Stimulated activated CD8-positive, alpha-beta memory T cell treated with anti-CD3 and anti-CD28 coated beads, Interleukin-15, amount 100 ng/mL, for 24 hours (primary cell): ENCODE results near the gene EFCAB14.
"Not testable (repeated sequence)": the region's sequence is repeated elsewhere in the genome, so short reads cannot be mapped to it uniquely, and the experiment has no call there.

Source experiments
- DNase-seq: peaks from one replicate; pipeline ENCODE4 v3.0.0-alpha.2; 2020; ENCODE audit warnings: low read depth

EFCAB14 gene

DNA sequence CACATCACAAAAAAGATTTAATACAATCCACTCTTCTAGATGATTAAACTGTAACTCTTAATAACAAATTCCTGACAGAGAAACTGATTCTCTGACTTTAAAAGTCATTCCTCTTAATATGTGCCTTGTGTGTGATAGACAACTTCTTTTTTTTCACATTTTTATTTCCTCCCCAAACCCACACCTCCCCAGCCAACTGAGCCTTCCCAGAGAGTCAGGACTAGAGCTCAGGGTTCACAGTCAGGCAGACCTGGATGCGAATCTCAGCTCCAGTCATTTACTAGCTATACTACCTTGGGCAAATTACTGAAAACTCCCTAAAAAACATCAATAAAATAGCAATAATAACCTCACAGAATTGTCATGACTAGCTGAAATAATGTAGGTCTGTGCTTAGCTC is 64.9 kb downstream of the EFCAB14 start:
- no peak for DNase-seq

DNA sequence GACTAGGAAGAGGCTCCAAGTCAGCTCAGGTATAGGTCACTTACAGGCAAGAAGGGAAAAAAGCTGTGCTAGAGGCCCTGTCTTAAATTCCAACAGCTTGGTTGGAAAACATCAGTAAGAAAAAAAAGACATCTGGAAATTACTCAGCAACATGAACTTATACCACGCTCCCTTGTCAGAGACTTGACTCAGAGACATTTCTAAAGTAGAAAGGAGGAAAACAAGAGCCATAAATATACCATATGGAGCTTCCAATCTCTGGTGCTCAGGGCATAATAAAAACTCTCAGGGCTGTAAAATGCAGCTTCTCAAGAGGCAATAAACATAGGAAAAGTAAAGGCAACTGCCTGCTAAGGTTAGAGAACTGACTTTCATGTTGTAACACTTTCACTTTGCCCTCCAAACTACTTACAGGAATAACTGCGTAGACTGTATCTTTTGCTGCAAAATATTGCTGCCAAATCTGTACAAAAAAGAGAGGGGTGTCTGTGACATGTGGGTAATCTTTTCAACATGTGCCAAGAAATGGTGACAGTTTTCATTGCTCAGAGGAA is 65.4 kb downstream of the EFCAB14 start:
- DNase-seq = no peak

DNA sequence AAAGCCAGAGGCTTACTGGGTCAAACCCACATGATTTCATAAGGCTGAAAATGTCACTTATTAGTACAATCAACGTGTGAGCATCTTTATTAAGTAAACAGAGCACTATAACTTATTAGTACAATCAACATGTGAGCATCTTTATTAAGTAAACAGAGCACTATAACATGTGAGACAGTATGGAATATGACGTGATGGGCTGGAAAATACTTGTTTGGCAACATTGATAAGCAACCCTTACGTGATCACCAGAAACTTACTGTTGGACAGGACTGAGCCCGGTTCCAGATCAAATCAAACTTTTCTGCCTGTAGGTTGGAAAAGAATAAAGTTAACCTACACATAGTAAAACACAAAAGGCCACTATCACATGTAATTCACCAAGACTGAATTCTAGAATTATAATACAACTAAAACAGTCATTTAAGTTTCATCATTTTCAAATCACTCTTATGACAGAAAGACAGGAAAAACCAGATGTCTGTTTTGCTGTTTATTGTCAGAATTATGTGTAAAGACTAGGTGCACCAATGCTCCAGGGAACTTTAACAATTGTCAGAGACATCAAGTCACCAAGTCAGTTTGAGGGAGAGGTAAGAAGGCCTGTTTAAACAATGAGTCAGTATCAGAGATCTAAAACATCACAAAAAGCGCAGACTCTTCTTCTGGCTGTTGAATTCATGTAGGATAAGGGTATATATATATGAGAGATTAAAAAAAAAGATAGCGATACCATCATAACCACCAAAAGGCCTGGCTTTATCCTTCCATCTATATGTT is 66.4 kb downstream of the EFCAB14 start:
- no peak for DNase-seq

DNA sequence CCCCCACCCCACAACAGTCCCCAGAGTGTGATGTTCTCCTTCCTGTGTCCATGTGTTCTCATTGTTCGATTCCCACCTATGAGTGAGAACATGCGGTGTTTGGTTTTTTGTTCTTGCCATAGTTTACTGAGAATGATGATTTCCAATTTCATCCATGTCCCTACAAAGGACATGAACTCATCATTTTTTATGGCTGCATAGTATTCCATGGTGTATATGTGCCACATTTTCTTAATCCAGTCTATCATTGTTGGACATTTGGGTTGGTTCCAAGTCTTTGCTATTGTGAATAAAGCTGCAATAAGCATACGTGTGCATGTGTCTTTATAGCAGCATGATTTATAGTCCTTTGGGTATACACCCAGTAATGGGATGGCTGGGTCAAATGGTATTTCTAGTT is 67.8 kb downstream of the EFCAB14 start:
- not testable (repeated sequence) for DNase-seq

DNA sequence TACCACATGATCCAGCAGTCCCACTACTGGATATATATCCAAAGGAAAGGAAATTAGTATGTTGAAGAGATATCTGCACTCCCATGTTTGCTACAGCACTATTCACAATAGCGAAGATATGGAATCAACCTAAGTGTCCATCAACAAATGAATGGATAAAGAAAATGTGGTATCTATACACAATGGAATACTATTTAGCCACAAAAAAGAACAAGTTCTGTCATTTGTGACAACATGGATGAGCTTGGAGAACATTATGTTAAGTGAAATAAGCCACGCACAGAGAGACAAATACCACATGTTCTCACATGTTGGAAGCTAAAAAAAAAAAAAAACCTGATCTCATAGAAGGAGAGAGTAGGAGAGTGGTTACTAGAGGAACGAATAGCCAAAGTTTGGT is 68.4 kb downstream of the EFCAB14 start:
- DNase-seq = no peak

DNA sequence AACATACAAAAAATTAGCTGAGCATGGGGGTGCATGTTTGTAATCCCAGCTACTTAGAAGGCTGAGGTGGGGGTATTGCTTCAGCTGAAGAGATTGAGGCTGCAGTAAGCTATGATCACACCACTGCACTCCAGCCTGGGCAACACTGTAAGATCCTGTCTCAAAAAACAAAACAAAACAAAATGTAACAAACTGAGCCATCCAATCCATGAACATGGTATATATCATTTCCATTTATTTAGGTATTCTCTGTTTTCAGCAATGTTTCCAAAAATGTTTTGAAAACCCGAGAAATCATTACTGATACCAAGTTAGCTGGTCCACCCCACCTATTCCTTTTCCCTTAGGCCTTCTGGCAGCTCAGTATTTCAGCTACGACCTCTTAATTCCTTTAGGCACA is 69.2 kb downstream of the EFCAB14 start:
- DNase-seq = no peak

DNA sequence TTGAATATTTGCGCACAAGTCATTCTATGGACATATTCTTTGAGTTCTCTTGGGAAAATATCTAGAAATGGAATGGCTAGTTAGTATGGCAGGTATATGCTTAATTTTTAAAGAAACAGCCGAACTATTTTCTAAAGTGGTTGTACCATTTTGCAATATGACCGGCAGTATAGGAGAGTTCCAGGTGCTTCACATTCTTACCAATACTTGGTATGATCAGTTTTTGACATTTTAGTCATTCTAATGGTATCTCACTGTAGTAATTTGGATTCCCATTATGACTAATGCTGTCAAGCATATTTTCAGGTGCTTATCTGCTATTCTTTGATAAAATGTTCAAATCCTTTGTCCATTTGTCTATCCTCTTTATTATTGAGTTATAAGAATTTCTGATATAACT is 71.3 kb downstream of the EFCAB14 start:
- no peak for DNase-seq

DNA sequence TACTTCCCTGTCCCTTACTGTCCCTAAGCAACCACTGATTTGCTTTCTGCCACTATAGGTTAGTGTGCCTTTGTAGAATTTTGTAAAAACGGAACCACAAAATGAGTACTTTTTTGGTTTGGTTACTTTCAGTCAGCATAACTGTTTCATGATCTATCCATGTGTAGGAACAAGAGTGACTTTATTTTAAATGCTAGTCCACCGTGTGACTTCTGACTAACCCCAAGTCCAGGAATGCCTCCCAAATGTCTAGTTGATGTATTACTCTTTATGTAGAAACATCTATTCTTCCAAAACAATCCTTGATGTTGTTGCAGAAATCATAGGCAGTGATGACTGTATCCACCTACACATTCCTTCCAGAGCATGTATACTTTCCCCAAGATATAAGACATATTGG is 72.1 kb downstream of the EFCAB14 start:
- no peak for DNase-seq

DNA sequence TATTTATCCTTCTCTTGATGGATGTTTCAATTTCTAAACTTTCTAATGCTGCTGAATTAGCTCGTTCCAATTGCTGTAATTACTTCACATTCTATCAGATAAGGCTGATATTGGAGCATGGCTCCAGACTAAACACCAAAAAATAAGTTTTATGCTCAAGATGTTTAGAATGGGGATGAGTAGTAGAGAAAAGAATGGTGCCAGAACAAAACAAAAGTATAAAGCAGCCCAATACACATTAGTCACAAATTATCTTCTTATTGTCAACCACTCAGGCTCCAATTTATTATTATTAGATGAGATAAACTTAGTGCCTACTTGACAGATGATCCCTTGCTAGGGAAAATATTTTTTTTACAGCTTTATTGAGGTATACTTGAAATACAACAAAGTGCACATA is 72.6 kb downstream of the EFCAB14 start:
- no peak for DNase-seq

DNA sequence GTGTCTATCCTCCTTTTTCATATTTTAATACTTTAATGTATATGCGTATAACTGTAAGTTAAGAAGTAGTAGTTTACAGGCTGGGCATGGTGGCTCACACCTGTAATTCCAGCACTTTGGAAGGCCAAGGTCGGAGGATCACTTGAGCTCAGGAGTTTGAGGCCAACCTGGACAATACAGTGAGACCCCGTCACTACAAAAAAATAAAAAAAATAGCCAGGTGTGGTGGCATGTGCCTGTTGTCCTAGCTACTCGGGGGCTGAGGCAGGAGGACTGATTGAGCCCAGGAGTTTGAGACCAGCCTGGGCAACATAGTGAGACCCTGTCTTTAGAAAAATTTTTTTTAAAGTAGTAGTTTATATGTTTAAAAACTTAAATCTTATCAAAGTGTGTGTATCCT is 73.1 kb downstream of the EFCAB14 start:
- no peak for DNase-seq

DNA sequence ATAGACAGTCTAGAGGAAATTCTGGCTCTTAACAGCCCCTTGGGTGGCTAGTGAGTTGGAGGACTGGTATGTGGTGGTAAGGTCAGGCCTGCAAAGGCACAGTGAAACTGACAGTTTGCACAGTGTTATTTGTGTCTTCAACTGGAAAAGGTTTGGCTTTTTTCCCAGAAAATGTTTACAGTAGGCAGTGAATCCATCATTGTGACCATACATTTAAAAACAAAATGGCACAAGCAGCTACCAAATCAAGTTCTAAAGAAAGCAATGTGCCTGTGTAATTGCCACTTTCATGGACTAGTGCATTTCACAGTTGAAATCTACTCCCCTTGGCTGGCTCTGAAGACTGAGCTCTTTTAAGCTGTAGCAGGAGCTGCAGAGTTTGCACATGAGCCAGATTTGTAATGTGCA is 75.5 kb downstream of the EFCAB14 start:
- DNase-seq = no peak

DNA sequence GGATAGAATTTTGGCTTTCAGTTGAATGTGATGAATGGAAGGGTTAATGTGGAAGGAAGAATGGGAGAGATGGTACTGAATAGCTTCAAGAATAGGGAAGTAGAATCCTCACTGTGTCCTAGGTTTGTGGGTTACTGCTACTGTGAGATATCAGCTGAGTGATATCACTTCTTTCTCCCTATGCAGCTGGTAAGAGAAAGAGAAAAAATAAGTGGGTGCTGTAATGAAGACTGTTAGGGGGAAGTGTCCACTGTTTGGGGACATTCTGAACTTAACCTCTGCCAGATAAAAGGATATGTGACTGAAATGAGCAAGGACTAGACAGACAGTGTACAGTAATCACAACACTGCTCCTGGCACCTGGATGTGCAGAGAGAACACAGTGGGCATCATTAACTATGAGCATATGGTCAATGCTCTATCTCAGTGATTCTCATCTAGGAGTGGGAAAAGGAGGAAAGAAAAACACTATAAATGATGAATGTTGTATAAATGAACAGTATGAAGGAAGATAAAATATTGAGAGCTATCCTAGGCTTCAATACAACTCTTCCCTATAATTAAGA is 76.7 kb downstream of the EFCAB14 start:
- DNase-seq = no peak

DNA sequence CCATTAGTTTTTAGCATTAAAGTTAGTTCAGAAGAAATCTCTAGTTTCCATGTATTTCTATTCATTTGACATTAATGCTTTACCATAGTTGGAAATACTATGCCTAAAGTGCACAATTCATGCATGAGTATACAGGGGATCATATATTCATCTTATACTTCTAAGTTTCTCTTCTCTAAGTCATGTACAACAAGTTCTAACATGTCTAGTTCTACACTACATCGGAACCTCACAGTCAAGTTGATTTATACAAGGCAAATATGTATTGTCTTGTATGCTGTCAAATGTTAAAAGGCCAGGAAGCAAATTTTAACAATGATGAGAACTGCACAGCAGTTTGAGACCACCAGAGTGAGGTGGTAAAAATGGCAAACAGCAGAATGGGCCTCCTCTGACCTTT is 79.4 kb downstream of the EFCAB14 start:
- DNase-seq = no peak

DNA sequence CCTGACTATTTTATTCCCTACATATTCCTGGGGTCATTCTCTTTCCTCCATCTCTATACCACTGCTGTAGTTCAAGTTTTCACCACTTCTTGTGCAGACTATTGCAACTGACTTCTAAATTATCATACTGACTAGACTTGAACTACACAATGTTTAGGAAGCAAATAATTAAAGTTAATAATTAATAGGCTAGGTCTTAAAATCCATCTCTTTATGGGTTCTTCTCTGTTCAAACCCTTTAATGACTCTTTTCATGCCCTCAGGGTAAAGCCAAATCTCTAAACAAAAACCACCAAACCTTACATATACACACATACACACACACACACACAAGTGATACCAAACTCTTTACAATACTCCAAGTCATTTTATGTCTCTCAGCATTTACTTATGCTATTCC is 80.0 kb downstream of the EFCAB14 start:
- DNase-seq = no peak

DNA sequence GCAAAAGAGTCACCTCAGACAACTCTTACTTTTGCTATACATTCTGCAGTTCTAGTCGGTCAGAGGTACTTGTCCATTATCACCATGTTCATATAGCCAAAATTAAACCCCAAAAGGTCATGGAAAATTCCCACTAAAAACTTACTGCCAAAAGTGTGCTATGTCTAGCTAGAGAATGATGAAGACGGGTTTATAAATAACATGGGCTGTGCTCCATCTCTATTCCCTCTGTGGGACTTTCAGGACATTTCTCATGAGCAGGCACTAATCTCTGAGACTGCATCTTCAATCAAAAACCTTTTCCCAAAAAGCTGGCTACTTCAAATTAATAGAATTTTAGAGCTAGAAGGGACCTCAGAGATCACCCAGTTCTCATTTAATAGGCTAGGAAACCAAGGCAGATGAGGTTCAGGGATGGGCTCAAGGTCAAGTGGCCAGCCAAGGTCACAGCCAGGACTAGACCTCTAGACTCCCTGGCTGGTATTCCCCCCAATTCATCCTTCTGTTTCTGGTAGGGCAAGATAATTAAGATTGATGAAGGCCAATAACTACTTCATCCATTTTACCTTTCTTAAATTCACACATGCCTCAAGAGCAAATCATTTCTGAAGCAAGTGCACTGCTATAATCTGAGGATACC is 81.3 kb downstream of the EFCAB14 start:
- DNase-seq = no peak

DNA sequence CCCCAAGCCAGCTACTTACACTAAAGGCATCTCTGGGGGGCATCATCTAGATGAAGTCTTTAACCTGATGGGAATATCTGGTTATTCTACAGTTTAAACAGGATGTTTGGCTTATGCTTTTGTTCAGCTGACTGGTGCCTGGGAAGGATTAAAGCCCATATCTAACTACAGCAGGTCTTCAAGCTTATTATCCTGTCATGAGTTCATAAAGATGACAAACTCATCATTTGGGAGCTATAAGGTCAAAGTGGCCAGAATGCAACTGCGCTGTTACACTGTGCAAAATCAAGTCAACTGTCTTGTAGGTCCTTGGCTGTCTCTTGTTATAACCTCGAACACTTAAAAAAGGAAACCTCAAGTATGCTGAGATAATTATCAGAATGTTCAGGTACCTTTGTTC is 83.7 kb downstream of the EFCAB14 start:
- DNase-seq = no peak

DNA sequence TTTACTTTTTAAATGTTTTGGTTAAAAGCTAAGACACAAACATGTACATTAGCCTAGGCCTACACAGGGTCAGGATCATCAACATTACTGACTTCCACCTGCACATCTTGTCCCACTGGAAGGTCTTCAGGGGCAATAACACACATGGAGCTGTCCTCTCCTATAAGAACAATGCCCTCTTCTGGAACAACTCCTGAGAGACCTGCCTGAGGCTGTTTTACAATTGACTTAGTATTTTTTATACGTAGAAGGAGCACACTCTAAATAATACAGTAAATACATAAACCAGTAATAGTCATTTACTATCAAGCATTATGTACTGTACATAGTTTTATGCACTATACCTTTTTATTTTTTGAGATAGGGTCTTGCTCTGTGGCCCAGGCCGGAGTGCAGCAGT is 88.2 kb downstream of the EFCAB14 start:
- DNase-seq = no peak
